Limb (tissue), 2 donors: ENCODE measurements around the gene RASA4.
"Not testable (repeated sequence)": the region's sequence is repeated elsewhere in the genome, so short reads cannot be mapped to it uniquely, and the experiment has no call there.

Experiments used
- DNase-seq, 2 donors: peaks; one replicate each; pipeline ENCODE4 v3.0.0-alpha.2; 2016; ENCODE audit errors: extremely low spot score in 2 of 2

The RASA4 gene

GRCh38 chr7:102606848-102607247 lies 9.7 kb downstream of the RASA4 start:
- not testable (repeated sequence) for DNase-seq

- DNase-seq = not testable (repeated sequence)
Observed at GRCh38 chr7:102604431-102605145, 12.0 kb downstream of the RASA4 start.

- DNase-seq = not testable (repeated sequence)
Observed at GRCh38 chr7:102602317-102602716, 14.2 kb downstream of the RASA4 start.

- not testable (repeated sequence) for DNase-seq
Observed at GRCh38 chr7:102599699-102600098, 16.9 kb downstream of the RASA4 start.

- DNase-seq = not testable (repeated sequence)
Observed at GRCh38 chr7:102596036-102596435, 20.5 kb downstream of the RASA4 start.

- not testable (repeated sequence) for DNase-seq
Observed at GRCh38 chr7:102593637-102594334, 22.8 kb downstream of the RASA4 start.

- DNase-seq = not testable (repeated sequence)
Observed at GRCh38 chr7:102592477-102593019, 24.0 kb downstream of the RASA4 start.

- not testable (repeated sequence) for DNase-seq
Observed at GRCh38 chr7:102589857-102590256, 26.7 kb downstream of the RASA4 start.

- DNase-seq = not testable (repeated sequence)
Observed at GRCh38 chr7:102583495-102583894, 33.1 kb downstream of the RASA4 start.

- not testable (repeated sequence) for DNase-seq
Observed at GRCh38 chr7:102581722-102582121, 34.8 kb downstream of the RASA4 start.

- DNase-seq = not testable (repeated sequence)
Observed at GRCh38 chr7:102578486-102578885, 38.1 kb downstream of the RASA4 start.

- DNase-seq = peak in 1 of 2 donors; percentile 7
Observed at GRCh38 chr7:102577315-102578240, 39.0 kb downstream of the RASA4 start.

GRCh38 chr7:102576363-102576762 lies 40.2 kb downstream of the RASA4 start:
- not testable (repeated sequence) for DNase-seq

GRCh38 chr7:102574607-102575006 lies 41.9 kb downstream of the RASA4 start:
- not testable (repeated sequence) for DNase-seq

GRCh38 chr7:102572261-102573239 lies 44.0 kb downstream of the RASA4 start, which contains the start of gene POLR2J3:
Gene POLR2J3 (minus strand): TSS chr7:102572583. CDS start chr7:102572521, 62 bp downstream.
- peak; percentile 33 to 100 for DNase-seq

GRCh38 chr7:102568620-102569019 lies 47.9 kb downstream of the RASA4 start:
- peak in 1 of 2 donors; percentile 16 for DNase-seq

- not testable (repeated sequence) for DNase-seq
Observed at GRCh38 chr7:102550808-102551422, 65.6 kb downstream of the RASA4 start, which contains the start of gene SPDYE2. Gene SPDYE2 (plus strand): TSS chr7:102551226. CDS start chr7:102553256, 2,030 bp downstream.

GRCh38 chr7:102546353-102546752 lies 70.2 kb downstream of the RASA4 start:
- DNase-seq = not testable (repeated sequence)

- DNase-seq = not testable (repeated sequence)
Observed at GRCh38 chr7:102545288-102545687, 71.3 kb downstream of the RASA4 start.
